CD14-positive monocyte (primary cell): ENCODE results near the gene LRRTM1. TPM values are rescaled to one million over a fixed set of nuclear protein-coding genes. Genes with fewer than 3 reads are reported as not detected.
A peak's percentile ranks its signal among the peaks of the same experiment; 100 is the strongest.

Experiments used
- DNase-seq, 3 donors: peaks; one replicate each; pipeline ENCODE4 v3.0.0-alpha.2; 2011 to 2022
- H2AFZ ChIP-seq: 2 replicates; pipeline ENCODE4 v1.6.0; 2012; ENCODE audit warnings: mild to moderate bottlenecking, low read depth, low read length, inconsistent platforms; ENCODE audit not compliant: insufficient read depth, poor library complexity, severe bottlenecking
- H3K27ac ChIP-seq, 2 donors: 1 replicate in 1 of 2; 2 replicates in 1 of 2; pipeline ENCODE4 v1.5.1; 2012 to 2013; ENCODE audit warnings: low read length in 2 of 2, control low read depth in 1 of 2, inconsistent platforms in 1 of 2, low read depth in 1 of 2, mild to moderate bottlenecking in 1 of 2
- H3K27me3 ChIP-seq, 2 donors: one replicate each; pipeline versions ENCODE4 v1.6.0 to v1.6.1; 2011 to 2013; ENCODE audit warnings: low read length in 2 of 2; ENCODE audit not compliant: control insufficient read depth in 2 of 2, insufficient read depth in 2 of 2
- H3K36me3 ChIP-seq, 2 donors: replicated peaks in 1 of 2; 1 replicate in 1 of 2; 2 replicates in 1 of 2; pipeline versions ENCODE4 v1.5.1 to v1.6.1; 2012 to 2013; ENCODE audit warnings: low read length in 2 of 2, control low read depth in 1 of 2, inconsistent platforms in 1 of 2, mild to moderate bottlenecking in 1 of 2; ENCODE audit not compliant: insufficient read depth in 2 of 2, control insufficient read depth in 1 of 2
- H3K4me1 ChIP-seq, 2 donors: 1 replicate in 1 of 2; 2 replicates in 1 of 2; pipeline versions ENCODE4 v1.5.1 to v1.6.1; 2012 to 2013; ENCODE audit warnings: low read length in 2 of 2, control low read depth in 1 of 2, inconsistent platforms in 1 of 2, mild to moderate bottlenecking in 1 of 2, moderate library complexity in 1 of 2; ENCODE audit not compliant: insufficient read depth in 2 of 2, control insufficient read depth in 1 of 2
- H3K4me2 ChIP-seq: replicated peaks from 2 replicates; pipeline ENCODE3; 2012; ENCODE audit warnings: low read length, moderate library complexity, mild to moderate bottlenecking; ENCODE audit not compliant: poor library complexity, severe bottlenecking; ENCODE audit errors: extremely low read depth
- H3K4me3 ChIP-seq, 3 experiments: fragments of 200-600 bp in 1 of 3; sonication (generic) in 1 of 3; replicated peaks in 1 of 3; 1 replicate in 2 of 3; 2 replicates in 1 of 3; pipeline ENCODE4 v1.5.1; 2011 to 2013; ENCODE audit warnings: low read length in 3 of 3, mild to moderate bottlenecking in 3 of 3, control low read depth in 2 of 3, low read depth in 2 of 3, inconsistent platforms in 1 of 3, moderate library complexity in 1 of 3
- H3K79me2 ChIP-seq: 2 replicates; pipeline ENCODE4 v1.6.0; 2012; ENCODE audit warnings: mild to moderate bottlenecking, control low read depth, inconsistent platforms, low read length, moderate library complexity; ENCODE audit not compliant: insufficient read depth
- H3K9ac ChIP-seq: 2 replicates; pipeline ENCODE4 v1.6.0; 2017; ENCODE audit warnings: low read length, mild to moderate bottlenecking; ENCODE audit not compliant: insufficient read depth, poor library complexity, severe bottlenecking
- H3K9me3 ChIP-seq, 2 donors: replicated peaks in 1 of 2; 1 replicate in 1 of 2; 2 replicates in 1 of 2; pipeline versions ENCODE4 v1.5.1 to v1.6.1; 2012 to 2013; ENCODE audit warnings: low read length in 2 of 2, control low read depth in 1 of 2; ENCODE audit not compliant: control insufficient read depth in 1 of 2, insufficient read depth in 1 of 2
- H4K20me1 ChIP-seq: 2 replicates; pipeline ENCODE4 v1.6.0; 2012; ENCODE audit warnings: mild to moderate bottlenecking, low read length, control low read depth, moderate library complexity; ENCODE audit not compliant: insufficient read depth
- H3K27ac Mint-ChIP-seq, 7 donors: one replicate each; pipeline ENCODE4 v1.8.0; 2020; ENCODE audit warnings: mild to moderate bottlenecking in 7 of 7, mixed read lengths in 7 of 7, moderate library complexity in 6 of 7, inconsistent platforms in 2 of 7
- H3K27me3 Mint-ChIP-seq, 3 donors: one replicate each; pipeline ENCODE4 v1.8.0; 2021 to 2022; ENCODE audit warnings: low read depth in 3 of 3, mild to moderate bottlenecking in 3 of 3, mixed read lengths in 3 of 3, moderate library complexity in 3 of 3, inconsistent platforms in 1 of 3
- H3K36me3 Mint-ChIP-seq, 2 donors: one replicate each; pipeline ENCODE4 v1.8.0; 2020; ENCODE audit warnings: mixed read lengths in 2 of 2, inconsistent platforms in 1 of 2, mild to moderate bottlenecking in 1 of 2
- H3K4me1 Mint-ChIP-seq: one replicate; pipeline ENCODE4 v1.8.0; 2020; ENCODE audit warnings: mild to moderate bottlenecking, mixed read lengths
- H3K4me3 Mint-ChIP-seq, 2 donors: one replicate each; pipeline ENCODE4 v1.8.0; 2020; ENCODE audit warnings: mild to moderate bottlenecking in 2 of 2, mixed read lengths in 2 of 2, moderate library complexity in 1 of 2
- H3K9me3 Mint-ChIP-seq, 7 donors: one replicate each; pipeline ENCODE4 v1.8.0; 2020 to 2022; ENCODE audit warnings: mixed read lengths in 7 of 7, mild to moderate bottlenecking in 6 of 7, moderate library complexity in 6 of 7, inconsistent platforms in 2 of 7
- WGBS: methylation state at CpG from one replicate; pipeline ENCODE4 v1.1.5; 2013; ENCODE audit warnings: missing lambda C conversion rate; ENCODE audit not compliant: insufficient coverage; 5-methylcytosine and 5-hydroxymethylcytosine counted together
- intact Hi-C, 2 donors: fragments of 100-400 bp; cut with micrococcal nuclease; formaldehyde crosslinking; loops; one replicate each; pipeline versions ENCODE4 v1.15.0 to v1.15.1; 2023
- polyA plus RNA-seq, 3 donors: library from polyadenylated mRNA; depleted of rRNA in 1 of 3; unstranded in 2 of 3; stranded (reverse) in 1 of 3; fragments of 300-500 nt in 2 of 3; fragments of >200 nt in 1 of 3; fragmentation: Illumina TruSeq in 2 of 3; gene quantifications; 1 replicate in 2 of 3; 2 replicates in 1 of 3; pipeline ENCODE4 v1.2.3, GENCODE V29; 2012 to 2021
- TF ChIP-seq, protein P1 (sequence below): fragments of 200-600 bp; IDR thresholded peaks from one replicate; pipeline ENCODE4 v1.8.0; 2022; ENCODE audit warnings: antibody characterized with exemption, mild to moderate bottlenecking

The LRRTM1 gene
- polyA plus RNA-seq, 3 donors: not detected

DNA sequence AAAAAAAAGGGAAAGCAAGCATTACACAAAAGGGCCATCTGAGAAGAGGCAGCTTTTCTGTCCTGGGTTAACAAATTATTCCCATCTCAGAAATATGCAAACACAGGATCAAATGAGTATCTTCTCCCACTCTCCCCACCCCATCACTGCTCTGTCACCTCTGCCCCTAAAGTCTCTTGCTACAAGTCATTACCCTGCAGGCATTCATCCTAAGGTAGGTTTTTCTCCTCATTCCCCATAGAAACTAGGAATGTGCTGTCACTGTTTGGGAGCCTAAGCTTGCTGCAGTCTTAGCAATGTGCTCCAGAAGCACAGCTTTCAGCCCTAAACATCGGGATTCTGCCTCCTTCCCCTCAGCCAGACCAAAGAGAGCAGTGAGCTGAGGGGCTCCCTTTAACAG, 3.6 kb downstream of the LRRTM1 start:
- H2AFZ ChIP-seq: no peak overlapping the region
- no peaks in the 10 kb centered on the region for H4K20me1 ChIP-seq
- intact Hi-C loops: no loop called here
- no peak overlapping the region for H3K27ac ChIP-seq
- no peak overlapping the region for H3K4me3 ChIP-seq
- no peaks in the 10 kb centered on the region for H3K4me1 Mint-ChIP-seq
- no peak for DNase-seq
- WGBS: no CpG with 5 or more reads among the region's 1 CpG
- H3K27ac Mint-ChIP-seq: no peak overlapping the region
- TF ChIP-seq, protein P1, sequence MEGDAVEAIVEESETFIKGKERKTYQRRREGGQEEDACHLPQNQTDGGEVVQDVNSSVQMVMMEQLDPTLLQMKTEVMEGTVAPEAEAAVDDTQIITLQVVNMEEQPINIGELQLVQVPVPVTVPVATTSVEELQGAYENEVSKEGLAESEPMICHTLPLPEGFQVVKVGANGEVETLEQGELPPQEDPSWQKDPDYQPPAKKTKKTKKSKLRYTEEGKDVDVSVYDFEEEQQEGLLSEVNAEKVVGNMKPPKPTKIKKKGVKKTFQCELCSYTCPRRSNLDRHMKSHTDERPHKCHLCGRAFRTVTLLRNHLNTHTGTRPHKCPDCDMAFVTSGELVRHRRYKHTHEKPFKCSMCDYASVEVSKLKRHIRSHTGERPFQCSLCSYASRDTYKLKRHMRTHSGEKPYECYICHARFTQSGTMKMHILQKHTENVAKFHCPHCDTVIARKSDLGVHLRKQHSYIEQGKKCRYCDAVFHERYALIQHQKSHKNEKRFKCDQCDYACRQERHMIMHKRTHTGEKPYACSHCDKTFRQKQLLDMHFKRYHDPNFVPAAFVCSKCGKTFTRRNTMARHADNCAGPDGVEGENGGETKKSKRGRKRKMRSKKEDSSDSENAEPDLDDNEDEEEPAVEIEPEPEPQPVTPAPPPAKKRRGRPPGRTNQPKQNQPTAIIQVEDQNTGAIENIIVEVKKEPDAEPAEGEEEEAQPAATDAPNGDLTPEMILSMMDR: no peak
- H3K9me3 Mint-ChIP-seq: peaks cover 0 to 9% (median 7%) of the 10 kb centered on the region in 7 donors
- H3K27me3 ChIP-seq: peaks cover 42 to 52% of the 10 kb centered on the region in 2 donors
- H3K36me3 ChIP-seq: no peaks in the 10 kb centered on the region
- H3K4me1 ChIP-seq: no peaks in the 10 kb centered on the region
- peak overlapping the region in 1 of 2 donors; percentile 21 for H3K4me3 Mint-ChIP-seq
- H3K9me3 ChIP-seq: peaks cover 0 to 7% of the 10 kb centered on the region in 2 donors
- H3K4me2 ChIP-seq: no peak overlapping the region
- H3K36me3 Mint-ChIP-seq: peaks cover 0 to 3% of the 10 kb centered on the region in 2 donors
- no peak overlapping the region for H3K9ac ChIP-seq
- no peaks in the 10 kb centered on the region for H3K79me2 ChIP-seq
- H3K27me3 Mint-ChIP-seq: peaks cover 50 to 60% (median 58%) of the 10 kb centered on the region in 3 donors

GRCh38 chr2:80300346-80300745, 4.2 kb downstream of the LRRTM1 start:
- peaks cover 44 to 55% (median 54%) of the 10 kb centered on the region in 3 donors for H3K27me3 Mint-ChIP-seq

More at GRCh38 chr2:80300346-80300745, 4.2 kb downstream of the LRRTM1 start:
- TF ChIP-seq, protein P1: no peak
- H4K20me1 ChIP-seq: no peaks in the 10 kb centered on the region
- peaks cover 0 to 7% of the 10 kb centered on the region in 2 donors for H3K9me3 ChIP-seq
- H3K9ac ChIP-seq: no peak overlapping the region
- Mint-ChIP-seq H3K4me3 (no peak overlapping the region), H3K9me3 (peaks cover 0 to 9% (median 7%) of the 10 kb centered on the region in 7 donors), H3K36me3 (peaks cover 0 to 3% of the 10 kb centered on the region in 2 donors), H3K4me1 (no peaks in the 10 kb centered on the region), H3K27ac (no peak overlapping the region)
- no peak for DNase-seq
- intact Hi-C loops: no loop called here
- H2AFZ ChIP-seq: no peak overlapping the region
- no peak overlapping the region for H3K27ac ChIP-seq
- no peak overlapping the region for H3K4me2 ChIP-seq
- no peak overlapping the region for H3K4me3 ChIP-seq
- H3K27me3 ChIP-seq: peaks cover 36 to 46% of the 10 kb centered on the region in 2 donors
- no peaks in the 10 kb centered on the region for H3K4me1 ChIP-seq
- WGBS: no CpG with 5 or more reads among the region's 1 CpG
- H3K36me3 ChIP-seq: no peaks in the 10 kb centered on the region
- H3K79me2 ChIP-seq: no peaks in the 10 kb centered on the region
